HCT116 (cell line): ENCODE measurements around the gene HMX1. TPM values are rescaled to one million over a fixed set of nuclear protein-coding genes. Genes with fewer than 3 reads are reported as not detected.

Source experiments
- ATAC-seq: fragments of 200-7000 bp; cut with Tn5 transposase; 2 replicates; pipeline ENCODE4 v1.9.1; 2020; ENCODE audit warnings: mild to moderate bottlenecking, moderate library complexity
- BruUV-seq: library from RNA; stranded (reverse); fragments of 400-500 nt; replicated peaks from 2 replicates; lab custom pipeline; 2021; lab: Mats Ljungman, UMichigan
- CTCF ChIA-PET: fragments of 300-600 bp; sonication (Branson Sonifier 250); formaldehyde crosslinking; loops from one replicate; lab custom pipeline; 2021; ENCODE audit warnings: antibody characterized with exemption; lab: Charles Lee
- POLR2A ChIA-PET: fragments of 300-600, 350-600 bp; sonication (Branson Sonifier 250); formaldehyde crosslinking; loops from one replicate; lab custom pipeline; 2021; ENCODE audit warnings: antibody characterized with exemption; lab: Charles Lee
- RAD21 ChIA-PET, 2 experiments: fragments of 300-600 bp; sonication (Branson Sonifier 250); formaldehyde crosslinking; loops; one replicate each; lab custom pipeline; 2023; ENCODE audit warnings: low total read pairs in 2 of 2; ENCODE audit not compliant: uncharacterized antibody in 2 of 2, unreplicated experiment in 2 of 2, low non-redundant PET in 1 of 2; lab: Charles Lee
- DNase-seq: peaks from one replicate; pipeline ENCODE4 v3.0.0-alpha.2; 2010; ENCODE audit warnings: low read depth, low spot score
- H2AFZ ChIP-seq: fragments of 200-600 bp; shearing (Covaris generic), sonication (generic); 2 replicates; pipeline ENCODE4 v1.6.1; 2017; ENCODE audit warnings: low read depth, mixed run types, mixed read lengths, antibody characterized with exemption, low read length; ENCODE audit not compliant: poor library complexity, severe bottlenecking
- H3K27ac ChIP-seq: 2 replicates; pipeline ENCODE4 v1.5.1; 2012; ENCODE audit warnings: low read depth, low read length
- H3K27me3 ChIP-seq: fragments of 200-600 bp; sonication (generic); 2 replicates; pipeline ENCODE4 v1.6.1; 2016; ENCODE audit warnings: mixed run types, low read length, mixed read lengths; ENCODE audit not compliant: insufficient read depth
- H3K36me3 ChIP-seq, 2 experiments: fragments of 200-500 bp in 1 of 2; fragments of 200-600 bp in 1 of 2; sonication (Bioruptor generic) in 1 of 2; sonication (generic) in 1 of 2; 2 replicates each; pipeline versions ENCODE4 v1.5.1 to v1.6.1; 2014 to 2016; ENCODE audit warnings: low read length in 2 of 2, inconsistent platforms in 1 of 2, mixed read lengths in 1 of 2, mixed run types in 1 of 2; ENCODE audit not compliant: insufficient read depth in 2 of 2, control insufficient read depth in 1 of 2
- H3K4me1 ChIP-seq, 2 experiments: fragments of 200-600 bp in 1 of 2; sonication (generic) in 1 of 2; 2 replicates each; pipeline versions ENCODE4 v1.5.1 to v1.6.1; 2012 to 2017; ENCODE audit warnings: low read length in 2 of 2, inconsistent platforms in 1 of 2, mild to moderate bottlenecking in 1 of 2, mixed read lengths in 1 of 2, mixed run types in 1 of 2, moderate library complexity in 1 of 2; ENCODE audit not compliant: insufficient read depth in 2 of 2, control insufficient read depth in 1 of 2
- H3K4me2 ChIP-seq: fragments of 200-600 bp; sonication (generic); 2 replicates; pipeline ENCODE4 v1.6.1; 2017; ENCODE audit warnings: mixed run types, low read length, mixed read lengths
- H3K4me3 ChIP-seq, 2 experiments: fragments of 200-600 bp in 1 of 2; sonication (generic) in 1 of 2; replicated peaks in 1 of 2; 2 replicates each; pipeline ENCODE4 v1.5.1; 2011 to 2016; ENCODE audit warnings: low read length in 2 of 2, control low read depth in 1 of 2, low read depth in 1 of 2, mild to moderate bottlenecking in 1 of 2, mixed read lengths in 1 of 2, mixed run types in 1 of 2
- H3K79me2 ChIP-seq: fragments of 200-600 bp; sonication (generic); 2 replicates; pipeline ENCODE4 v1.6.1; 2017; ENCODE audit warnings: mild to moderate bottlenecking, mixed run types, low read length, moderate library complexity, mixed read lengths; ENCODE audit not compliant: insufficient read depth
- H3K9ac ChIP-seq: fragments of 200-600 bp; sonication (generic); 2 replicates; pipeline ENCODE4 v1.6.1; 2016; ENCODE audit warnings: low read length, mixed read lengths
- H3K9me2 ChIP-seq: fragments of 200-600 bp; sonication (generic), shearing (Covaris generic); 2 replicates; pipeline ENCODE4 v1.6.1; 2017; ENCODE audit warnings: mixed run types, mild to moderate bottlenecking, moderate library complexity; ENCODE audit not compliant: insufficient read depth
- H3K9me3 ChIP-seq, 2 experiments: fragments of 200-500 bp in 1 of 2; fragments of 200-600 bp in 1 of 2; sonication (Bioruptor generic) in 1 of 2; sonication (generic) in 1 of 2; 2 replicates each; pipeline ENCODE4 v1.6.1; 2014 to 2017; ENCODE audit warnings: low read length in 2 of 2, mixed read lengths in 2 of 2, inconsistent platforms in 1 of 2, low read depth in 1 of 2, mild to moderate bottlenecking in 1 of 2, mixed run types in 1 of 2, moderate library complexity in 1 of 2; ENCODE audit not compliant: control insufficient read depth in 1 of 2, insufficient read depth in 1 of 2
- H4K20me1 ChIP-seq: fragments of 200-600 bp; sonication (generic), shearing (Covaris generic); 2 replicates; pipeline ENCODE4 v1.6.1; 2017; ENCODE audit warnings: mixed run types, mild to moderate bottlenecking, moderate library complexity; ENCODE audit not compliant: insufficient read depth
- CBX3 ChIP-seq: IDR thresholded peaks from 2 replicates; pipeline ENCODE4 v1.6.1; 2012; ENCODE audit warnings: low read depth
- ELF1 ChIP-seq: IDR thresholded peaks from 2 replicates; pipeline ENCODE4 v1.6.1; 2012; ENCODE audit warnings: low read depth, borderline replicate concordance
- FOSL1 ChIP-seq: IDR thresholded peaks from 2 replicates; pipeline ENCODE4 v1.6.1; 2012; ENCODE audit warnings: low read depth
- JUND ChIP-seq: IDR thresholded peaks from 2 replicates; pipeline ENCODE4 v1.6.1; 2012
- POLR2AphosphoS5 ChIP-seq: IDR thresholded peaks from 2 replicates; pipeline ENCODE4 v1.6.1; 2011; ENCODE audit warnings: mild to moderate bottlenecking, low read depth, low read length, moderate library complexity
- SIN3A ChIP-seq: IDR thresholded peaks from 2 replicates; pipeline ENCODE4 v1.6.1; 2012; ENCODE audit warnings: low read depth
- SP1 ChIP-seq: IDR thresholded peaks from 2 replicates; pipeline ENCODE4 v1.6.1; 2012; ENCODE audit warnings: low read depth
- SRF ChIP-seq: IDR thresholded peaks from 2 replicates; pipeline ENCODE4 v1.6.1; 2012; ENCODE audit warnings: low read depth
- TCF7L2 ChIP-seq: IDR thresholded peaks from 2 replicates; pipeline ENCODE4 v1.7.0; 2011; ENCODE audit warnings: borderline replicate concordance, inconsistent platforms; ENCODE audit not compliant: insufficient read depth, insufficient read length; ENCODE audit errors: extremely low read depth
- intact Hi-C: fragments of 100-400 bp; cut with micrococcal nuclease; formaldehyde crosslinking; loops from 2 replicates; pipeline ENCODE4 v1.10.0; 2022
- total RNA-seq: library from RNA; stranded (reverse); gene quantifications from one replicate; pipeline ENCODE4 v1.2.1, GENCODE V29; 2021; ENCODE audit not compliant: unreplicated experiment

The HMX1 gene
- total RNA-seq, 1 experiment from 2014 or later: 0.39 TPM

- no peak overlapping the region for H2AFZ ChIP-seq
- no peak overlapping the region for H3K27ac ChIP-seq
- no peaks in the 10 kb centered on the region for H3K9me2 ChIP-seq
- H3K4me3 ChIP-seq: no peak overlapping the region
- H3K36me3 ChIP-seq: no peaks in the 10 kb centered on the region
- no peaks in the 10 kb centered on the region for H3K9me3 ChIP-seq
- BruUV-seq: no TSS peak
- no peak for ATAC-seq
- H3K4me2 ChIP-seq: no peak overlapping the region
- H3K9ac ChIP-seq: no peak overlapping the region
- no peak for TF ChIP-seq SRF
- no peak for TF ChIP-seq FOSL1
- no peak for TF ChIP-seq SIN3A
- no peak for TF ChIP-seq ELF1
- no peak for TF ChIP-seq TCF7L2
- no peak for TF ChIP-seq JUND
- RAD21 ChIA-PET: no interaction called here
- peaks cover 7% of the 10 kb centered on the region; the same call in 1 of the 2 replicates for H3K27me3 ChIP-seq
- no peaks in the 10 kb centered on the region for H3K4me1 ChIP-seq
- no peaks in the 10 kb centered on the region for H4K20me1 ChIP-seq
- intact Hi-C loops: no loop called here
- POLR2A ChIA-PET: no interaction called here
- H3K79me2 ChIP-seq: no peaks in the 10 kb centered on the region
- CTCF ChIA-PET: no interaction called here
- DNase-seq: no peak
Observed at GRCh38 chr4:8877780-8878040, 6.1 kb upstream of the HMX1 start.

DNA sequence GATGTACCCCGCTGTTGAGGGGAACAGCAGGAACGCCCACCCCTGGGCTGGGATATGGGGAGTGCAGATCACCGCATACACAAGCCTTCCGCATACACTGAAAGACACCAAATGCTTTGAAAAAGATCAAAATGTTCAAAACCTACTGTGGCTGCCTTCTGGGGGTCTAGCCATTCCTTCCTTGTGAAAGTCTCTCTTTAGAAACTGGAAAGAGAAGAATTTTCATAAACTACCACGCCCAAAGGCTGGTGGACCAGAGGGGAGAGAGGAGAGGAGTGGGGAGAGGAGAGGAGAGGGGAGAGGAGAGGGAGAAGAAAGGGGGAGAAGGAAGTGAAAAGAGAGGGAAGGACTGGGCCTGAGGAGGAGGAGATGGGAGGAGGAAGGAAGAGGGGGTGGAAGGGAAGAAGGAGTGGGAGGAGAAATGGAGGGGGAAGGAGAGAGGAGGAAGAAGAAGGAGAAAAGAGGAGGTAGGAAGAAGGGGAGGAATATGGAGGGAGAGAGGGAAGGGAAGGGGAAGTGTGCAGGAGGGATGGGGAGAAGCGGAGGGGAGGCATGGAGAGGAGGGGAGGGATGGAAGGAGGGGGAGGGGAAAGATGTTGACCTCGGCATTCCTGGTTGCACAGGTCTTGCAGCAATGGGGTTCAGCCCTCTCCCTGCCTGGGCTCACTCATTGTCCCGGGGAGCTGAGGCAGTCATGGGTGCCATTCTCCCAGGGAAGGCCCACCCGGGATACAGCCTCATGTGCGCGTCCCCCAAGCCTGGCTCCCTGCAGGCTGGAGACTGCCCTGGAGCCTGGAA, 5.5 kb upstream of the HMX1 start:
- ChIA-PET POLR2A (no interaction called here), RAD21 (no interaction called here), CTCF (no interaction called here)
- Histone ChIP-seq H3K27ac (no peak overlapping the region), H3K9me2 (no peaks in the 10 kb centered on the region), H3K79me2 (no peaks in the 10 kb centered on the region), H2AFZ (no peak overlapping the region), H3K27me3 (peaks cover 7% of the 10 kb centered on the region; the same call in 1 of the 2 replicates), H3K9ac (no peak overlapping the region), H3K4me2 (no peak overlapping the region), H3K36me3 (no peaks in the 10 kb centered on the region), H3K4me3 (no peak overlapping the region), H4K20me1 (no peaks in the 10 kb centered on the region), H3K9me3 (no peaks in the 10 kb centered on the region), H3K4me1 (no peaks in the 10 kb centered on the region)
- TF ChIP-seq CBX3 (no peak), POLR2AphosphoS5 (no peak), SP1 (no peak)
- DNase-seq (no peak), ATAC-seq (no peak)
- no TSS peak for BruUV-seq
- intact Hi-C loops: no loop called here
